ENCODE results near the gene JPH3.

Gene JPH3

GRCh38 chr16:87697792-87698191 is 95.5 kb downstream of the JPH3 start:
- DNase-seq (ENCODE audit: low spot score), result no peak

GRCh38 chr16:87698241-87698640 is 95.9 kb downstream of the JPH3 start:
- DNase-seq (ENCODE audit: low spot score), result no peak

- DNase-seq (ENCODE audit: low spot score), result no peak
Observed at GRCh38 chr16:87698676-87699199, 96.4 kb downstream of the JPH3 start.

- no peak for DNase-seq (ENCODE audit: low spot score)
Observed at GRCh38 chr16:87700406-87701077, 98.2 kb downstream of the JPH3 start.

- DNase-seq (ENCODE audit: low spot score), result no peak
Observed at GRCh38 chr16:87701078-87701460, 98.8 kb downstream of the JPH3 start.

GRCh38 chr16:87701505-87701921 is 99.2 kb downstream of the JPH3 start:
- no peak for DNase-seq (ENCODE audit: low spot score)

- DNase-seq (ENCODE audit: low spot score), result no peak
Observed at GRCh38 chr16:87702325-87702811, 100.1 kb downstream of the JPH3 start.

- no peak for DNase-seq (ENCODE audit: low spot score)
Observed at GRCh38 chr16:87703071-87703470, 100.8 kb downstream of the JPH3 start.

GRCh38 chr16:87703835-87704375 is 101.6 kb downstream of the JPH3 start:
- no peak for DNase-seq (ENCODE audit: low spot score)

- DNase-seq (ENCODE audit: low spot score), result no peak
Observed at GRCh38 chr16:87704754-87705353, 102.5 kb downstream of the JPH3 start.

GRCh38 chr16:87705771-87706277 is 103.5 kb downstream of the JPH3 start:
- no peak for DNase-seq (ENCODE audit: low spot score)

GRCh38 chr16:87706278-87707000 is 104.1 kb downstream of the JPH3 start:
- no peak for DNase-seq (ENCODE audit: low spot score)

GRCh38 chr16:87707097-87707496 is 104.8 kb downstream of the JPH3 start:
- DNase-seq (ENCODE audit: low spot score), result no peak

GRCh38 chr16:87707714-87708580 is 105.6 kb downstream of the JPH3 start:
- DNase-seq (ENCODE audit: low spot score), result no peak

- no peak for DNase-seq (ENCODE audit: low spot score)
Observed at GRCh38 chr16:87708881-87709638, 106.8 kb downstream of the JPH3 start.

- DNase-seq (ENCODE audit: low spot score), result no peak
Observed at GRCh38 chr16:87709677-87710076, 107.4 kb downstream of the JPH3 start.

- no peak for DNase-seq (ENCODE audit: low spot score)
Observed at GRCh38 chr16:87710887-87711286, 108.6 kb downstream of the JPH3 start.

- no peak for DNase-seq (ENCODE audit: low spot score)
Observed at GRCh38 chr16:87712184-87712762, 110.0 kb downstream of the JPH3 start.

- DNase-seq (ENCODE audit: low spot score), result no peak
Observed at GRCh38 chr16:87713451-87714229, 111.3 kb downstream of the JPH3 start.

Data from COLO829 (cell line).